Stimulated activated CD4-positive, alpha-beta T cell treated with anti-CD3 and anti-CD28 coated beads, Interleukin-1b, Interleukin-23, amount 100 ng/mL, for 24 hours (primary cell): ENCODE data around the gene DENND4B.
"Not testable (repeated sequence)": the region's sequence is repeated elsewhere in the genome, so short reads cannot be mapped to it uniquely, and the experiment has no call there.

Experiments
- DNase-seq, 4 experiments: peaks; one replicate each; pipeline ENCODE4 v3.0.0-alpha.2; 2020; ENCODE audit warnings: low read depth in 4 of 4, low spot score in 1 of 4

Gene DENND4B

DNA sequence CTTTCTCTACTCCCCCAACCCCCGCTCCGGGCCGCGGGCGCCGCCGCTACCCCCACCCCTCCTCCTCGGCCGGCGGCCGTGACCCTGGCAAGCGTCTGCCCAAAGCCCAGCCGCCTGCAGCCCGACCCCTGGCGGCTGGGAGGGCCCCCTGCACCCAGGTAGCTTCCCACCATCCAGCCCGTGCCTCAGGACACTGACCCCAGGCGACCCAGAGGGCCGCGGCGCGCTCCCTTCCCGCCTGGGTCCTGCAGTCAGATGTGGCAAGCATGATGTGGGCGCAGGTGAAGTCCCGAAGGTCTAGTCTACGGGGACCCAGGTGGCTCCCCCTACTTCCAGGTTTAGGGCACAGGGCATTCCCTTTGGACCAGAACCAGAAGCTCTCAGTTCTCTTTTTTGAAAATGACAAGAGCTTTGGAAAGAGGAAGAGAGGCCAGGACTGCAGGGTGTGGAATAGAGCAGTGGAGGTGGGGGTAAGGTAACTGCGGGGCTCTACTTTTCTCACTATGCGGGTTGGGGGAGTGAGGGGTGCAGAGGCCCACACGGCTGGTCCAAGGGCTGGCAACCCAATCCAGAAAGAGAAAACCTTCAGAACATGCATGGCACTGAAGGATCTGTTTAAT lies at the start of gene DENND4B:
TSS of gene DENND4B (minus strand) at position 97 of the 620 bp plus-strand sequence. CDS start 2,344 bp downstream, outside the sequence.
- peak; percentile 35 to 69 (median 55) for DNase-seq

DNA sequence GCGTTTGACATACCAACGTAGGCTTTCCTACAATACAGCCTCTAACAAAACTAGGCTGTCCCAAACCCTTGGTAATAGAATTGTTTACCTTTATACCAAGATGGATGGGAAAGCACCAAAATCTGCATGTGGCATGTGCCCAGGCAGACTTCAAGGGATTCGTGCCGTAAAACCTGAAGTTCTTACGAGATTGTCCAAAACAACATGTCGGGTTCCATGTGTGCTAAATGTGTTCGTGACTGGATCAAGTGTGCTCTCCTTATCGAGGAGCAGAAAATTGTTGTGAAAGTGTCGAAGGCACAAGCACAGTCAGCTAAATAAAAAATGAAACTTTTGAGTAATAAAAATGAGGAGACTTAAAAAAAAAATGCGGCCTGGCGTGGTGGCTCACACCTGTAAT lies 49.1 kb upstream of the DENND4B start:
- no peak for DNase-seq

GRCh38 chr1:153995202-153995601 lies 48.7 kb upstream of the DENND4B start:
- DNase-seq: no peak

DNA sequence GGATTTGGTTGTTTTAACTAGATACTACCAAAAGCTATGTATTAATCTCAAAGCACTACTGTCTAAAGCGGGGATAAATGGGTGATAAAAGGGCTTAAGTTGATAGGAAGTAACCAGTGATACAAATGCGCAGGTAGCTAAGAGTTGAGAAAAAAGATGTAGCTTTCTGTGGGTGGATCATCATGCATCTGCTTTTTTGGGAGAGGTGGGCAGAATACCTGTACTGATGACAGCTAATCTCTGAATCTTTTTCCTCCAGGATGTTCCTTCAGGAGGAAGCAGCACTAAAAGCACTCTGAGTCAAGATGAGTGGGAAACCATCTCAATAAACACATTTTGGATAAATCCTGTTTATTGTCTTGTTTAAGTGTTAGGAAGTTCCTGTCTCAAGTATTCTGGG lies 45.3 kb upstream of the DENND4B start:
- DNase-seq: no peak

- DNase-seq: no peak
Measured at GRCh38 chr1:153991151-153991630, 44.7 kb upstream of the DENND4B start.

DNA sequence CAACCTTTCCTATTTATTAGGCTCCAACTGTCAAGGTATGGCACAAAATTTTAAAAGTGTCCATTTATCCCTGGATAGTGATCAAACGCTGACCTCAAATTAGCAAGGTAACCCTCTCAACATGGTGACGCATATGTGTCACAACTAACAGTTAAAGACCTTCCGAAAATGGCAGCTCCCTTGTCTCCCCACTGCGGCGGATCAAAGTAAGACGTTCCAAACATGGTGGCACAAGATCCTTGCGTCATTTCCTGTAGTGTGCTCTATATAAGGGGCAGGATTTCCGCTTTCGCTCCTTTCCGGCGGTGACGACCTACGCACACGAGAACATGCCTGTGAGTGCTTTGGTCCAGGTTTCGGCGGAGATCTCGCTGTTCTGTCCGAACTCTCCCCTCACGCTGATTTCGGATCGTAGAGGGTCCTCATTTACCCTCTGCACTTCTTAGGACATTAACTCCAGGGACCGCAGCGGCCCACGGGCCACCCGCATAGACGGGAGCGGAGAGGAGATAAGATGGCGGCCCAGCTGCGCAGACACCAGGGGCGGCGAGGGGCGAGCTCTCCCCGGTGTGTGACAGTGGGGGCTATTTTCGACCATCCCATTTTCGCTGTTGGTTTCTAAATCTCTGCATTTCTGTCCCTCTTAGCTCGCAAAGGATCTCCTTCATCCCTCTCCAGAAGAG lies 44.1 kb upstream of the DENND4B start, which contains the start of gene RPS27:
TSS of gene RPS27 (plus strand) at position 295 of the 683 bp plus-strand sequence. CDS start at position 330, 35 bp downstream.
- DNase-seq: peak; percentile 69 to 77 (median 70)

GRCh38 chr1:153987621-153988020 lies 41.1 kb upstream of the DENND4B start:
- no peak for DNase-seq

- no peak for DNase-seq
Measured at GRCh38 chr1:153985941-153986761, 39.6 kb upstream of the DENND4B start, which contains the start of gene RAB13. TSS of gene RAB13 (minus strand) at chr1:153986339. CDS start at chr1:153986236, 103 bp downstream.

GRCh38 chr1:153985341-153985912 lies 38.9 kb upstream of the DENND4B start:
- peak in 2 of 4 experiments; percentile 47 to 59 for DNase-seq

DNA sequence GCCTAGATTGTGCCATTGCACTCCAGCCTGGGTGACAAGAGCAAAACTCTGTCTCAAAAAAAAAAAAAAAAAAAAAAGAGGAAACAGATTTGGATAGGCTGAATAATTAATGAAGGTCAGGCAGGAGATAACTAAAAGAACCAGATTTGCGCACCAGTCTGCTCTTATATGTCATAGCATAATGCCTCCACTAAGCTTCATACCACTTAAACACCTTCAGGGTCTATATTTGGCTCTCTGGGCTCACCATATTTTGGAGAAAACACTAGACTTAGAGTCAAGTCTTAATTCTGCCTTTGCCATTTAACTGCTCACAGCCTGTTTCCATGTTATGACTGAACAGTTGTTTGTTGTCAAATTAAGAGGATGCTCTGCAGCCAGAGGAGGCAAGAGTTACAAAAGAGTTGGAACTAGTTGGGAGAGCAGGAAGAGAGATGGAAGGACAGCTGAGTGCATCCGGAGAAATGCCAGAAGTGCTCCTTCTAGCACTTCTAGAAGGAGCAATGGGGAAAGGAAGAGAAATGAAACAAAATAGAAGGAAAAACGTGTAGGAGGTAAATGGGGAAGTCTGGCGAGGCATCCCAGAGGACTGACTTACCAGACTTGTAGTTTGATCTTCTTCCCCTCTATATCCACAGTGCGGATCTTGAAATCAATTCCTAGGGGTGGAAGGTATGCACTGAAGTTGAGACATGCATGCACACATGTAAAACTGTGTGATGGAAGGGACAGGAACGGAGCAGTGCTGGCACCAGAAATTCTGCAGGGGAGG lies 37.8 kb upstream of the DENND4B start:
- no peak for DNase-seq

- not testable (repeated sequence) for DNase-seq
Measured at GRCh38 chr1:153981735-153982134, 35.2 kb upstream of the DENND4B start.

DNA sequence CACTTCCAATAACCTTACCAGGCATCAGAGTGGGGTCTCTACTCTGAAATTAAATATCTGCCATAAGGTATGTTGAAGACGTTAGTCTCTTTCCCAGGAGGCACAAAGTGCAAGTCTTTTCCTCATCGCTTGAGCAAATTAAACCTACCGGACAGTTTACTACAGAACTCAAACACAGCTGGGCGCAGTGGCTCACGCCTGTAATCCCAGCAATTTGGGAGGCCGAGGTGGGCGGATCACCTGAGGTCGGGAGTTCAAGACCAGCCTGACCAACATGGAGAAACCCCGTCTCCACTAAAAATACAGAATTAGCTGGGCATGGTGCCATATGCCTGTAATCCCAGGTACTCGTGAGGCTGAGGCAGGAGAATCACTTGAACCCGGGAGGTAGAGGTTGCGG lies 32.6 kb upstream of the DENND4B start:
- not testable (repeated sequence) for DNase-seq

GRCh38 chr1:153978274-153978909 lies 31.9 kb upstream of the DENND4B start:
- no peak for DNase-seq

DNA sequence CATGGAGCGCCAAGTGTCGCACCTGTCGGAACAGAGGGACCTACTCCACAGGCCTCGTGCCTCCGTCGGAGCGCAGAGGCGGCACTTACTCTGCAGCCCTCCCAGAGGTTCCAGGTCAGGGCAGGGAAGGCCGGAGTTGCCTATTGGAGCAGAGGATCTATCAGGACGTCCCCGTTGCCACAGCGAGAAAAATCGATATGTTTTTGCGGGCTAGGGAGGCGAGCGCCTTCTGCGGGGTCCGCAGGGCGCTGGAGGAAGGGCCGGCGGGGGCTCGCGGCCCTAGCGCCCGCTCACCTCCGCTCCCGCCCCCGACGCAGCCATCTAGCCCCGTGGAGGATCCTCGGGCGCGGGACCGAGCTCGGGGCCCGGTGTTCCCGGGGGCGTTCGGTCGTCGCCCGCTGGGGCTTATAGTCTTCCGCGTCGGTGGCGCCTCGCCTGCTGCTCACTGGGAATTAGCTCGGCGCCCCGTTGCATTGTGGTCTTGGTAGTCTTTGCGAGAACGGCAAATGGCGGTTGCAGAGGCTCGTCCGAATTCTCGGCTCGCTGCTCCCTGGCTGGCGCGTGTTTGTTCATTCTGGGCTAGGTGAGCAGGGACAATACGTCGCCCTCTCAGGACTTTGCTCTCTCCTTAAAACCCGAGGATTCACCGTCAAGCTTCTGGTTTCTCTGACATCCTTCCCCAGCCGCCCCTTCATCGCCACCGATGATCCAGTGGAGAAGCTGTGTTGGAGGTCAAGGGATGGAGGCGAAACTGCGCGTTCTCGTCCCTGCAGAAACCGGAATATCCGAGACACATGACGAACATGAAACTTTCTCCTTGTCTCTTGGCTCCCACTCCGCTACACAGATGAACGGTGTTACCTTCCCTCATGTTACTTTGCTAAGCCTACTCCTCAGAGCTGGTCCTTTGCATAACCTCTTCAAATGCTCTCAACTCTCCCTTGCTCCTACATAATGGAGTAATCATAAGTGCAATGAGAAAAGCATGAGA lies 31.0 kb upstream of the DENND4B start, which contains the start of gene JTB:
TSS of gene JTB (minus strand) at position 425 of the 991 bp plus-strand sequence. CDS start at position 3, 422 bp downstream.
- peak; percentile 69 to 85 (median 77) for DNase-seq

GRCh38 chr1:153976819-153977249 lies 30.3 kb upstream of the DENND4B start:
- no peak for DNase-seq

GRCh38 chr1:153973525-153973924 lies 27.0 kb upstream of the DENND4B start:
- no peak for DNase-seq

GRCh38 chr1:153973071-153973470 lies 26.6 kb upstream of the DENND4B start:
- no peak for DNase-seq

DNA sequence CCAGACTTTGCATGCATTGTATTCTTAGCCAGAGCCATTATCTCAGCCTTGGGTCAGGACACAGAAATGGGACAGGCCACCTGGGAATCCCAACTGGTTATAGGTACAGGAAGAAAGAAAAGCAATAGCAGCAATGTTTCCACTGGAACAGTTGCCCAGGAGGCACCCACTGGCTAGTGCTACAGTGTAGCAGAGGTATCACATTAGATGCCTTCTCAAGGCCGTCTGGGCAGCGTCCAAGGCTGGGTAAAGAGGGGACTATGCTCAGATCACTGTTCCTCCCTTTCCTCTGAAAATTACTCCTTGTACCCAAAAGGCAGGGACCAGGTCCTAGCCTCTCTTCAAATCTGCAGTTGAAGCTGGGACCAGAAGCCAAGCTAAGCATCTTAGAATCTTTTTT lies 23.8 kb upstream of the DENND4B start:
- no peak for DNase-seq
